Caco-2 (cell line): Measurements from ENCODE around the gene GOSR2. TPM values are rescaled to one million over a fixed set of nuclear protein-coding genes. Genes with fewer than 3 reads are reported as not detected.

ENCODE experiments used
- BruUV-seq: library from RNA; stranded (reverse); fragments of 400-500 nt; replicated peaks from 2 replicates; lab custom pipeline; 2021; lab: Mats Ljungman, UMichigan
- CTCF ChIA-PET: fragments of 300-600 bp; sonication (Branson Sonifier 250); formaldehyde crosslinking; loops from one replicate; lab custom pipeline; 2022; ENCODE audit warnings: antibody characterized with exemption; lab: Charles Lee
- POLR2A ChIA-PET: fragments of 300-600 bp; sonication (Branson Sonifier 250); formaldehyde crosslinking; loops from one replicate; lab custom pipeline; 2022; ENCODE audit warnings: antibody characterized with exemption; lab: Charles Lee
- DNase-seq, 2 experiments: peaks; one replicate each; pipeline versions ENCODE4 v3.0.0 to v3.0.0-alpha.2; 2020 to 2022
- H3K27me3 ChIP-seq: replicated peaks from 2 replicates; pipeline ENCODE4 v1.6.0; 2011; ENCODE audit warnings: low read length; ENCODE audit not compliant: control insufficient read depth, insufficient read depth
- H3K36me3 ChIP-seq: 2 replicates; pipeline ENCODE4 v1.5.1; 2011; ENCODE audit warnings: low read length; ENCODE audit not compliant: control insufficient read depth, insufficient read depth
- H3K4me1 ChIP-seq: fragments of 250-450 bp; sonication (Bioruptor Pico); 2 replicates; pipeline ENCODE4 v1.5.1; 2020; ENCODE audit warnings: mild to moderate bottlenecking
- H3K4me3 ChIP-seq: 2 replicates; pipeline ENCODE4 v1.5.1; 2011; ENCODE audit warnings: low read depth, mild to moderate bottlenecking, control low read depth, low read length
- H3K9me3 ChIP-seq: fragments of 250-450 bp; sonication (Bioruptor Pico); 2 replicates; pipeline ENCODE4 v1.5.1; 2020; ENCODE audit warnings: mild to moderate bottlenecking, moderate library complexity
- H3K27ac Mint-ChIP-seq: one replicate; pipeline ENCODE4 v1.8.0; 2022; ENCODE audit warnings: mixed read lengths; ENCODE audit not compliant: unreplicated experiment
- H3K27me3 Mint-ChIP-seq: one replicate; pipeline ENCODE4 v1.8.0; 2022; ENCODE audit warnings: mixed read lengths; ENCODE audit not compliant: insufficient read depth, unreplicated experiment
- H3K36me3 Mint-ChIP-seq: one replicate; pipeline ENCODE4 v1.8.0; 2022; ENCODE audit warnings: mild to moderate bottlenecking, mixed read lengths; ENCODE audit not compliant: insufficient read depth, unreplicated experiment
- H3K4me1 Mint-ChIP-seq: one replicate; pipeline ENCODE4 v1.8.0; 2022; ENCODE audit warnings: low read depth, mixed read lengths; ENCODE audit not compliant: unreplicated experiment
- H3K4me3 Mint-ChIP-seq: one replicate; pipeline ENCODE4 v1.8.0; 2022; ENCODE audit warnings: mild to moderate bottlenecking, moderate library complexity, mixed read lengths; ENCODE audit not compliant: unreplicated experiment
- H3K9me3 Mint-ChIP-seq: one replicate; pipeline ENCODE4 v1.8.0; 2022; ENCODE audit warnings: mixed read lengths; ENCODE audit not compliant: unreplicated experiment
- CTCF ChIP-seq, 2 experiments: fragments of 200-600 bp in 1 of 2; IDR thresholded peaks; 1 replicate in 1 of 2; 2 replicates in 1 of 2; pipeline versions ENCODE4 v1.5.1 to v1.8.0; 2011 to 2022; ENCODE audit warnings: antibody characterized with exemption in 1 of 2, control low read depth in 1 of 2, inconsistent platforms in 1 of 2, low read depth in 1 of 2, low read length in 1 of 2, mild to moderate bottlenecking in 1 of 2, moderate library complexity in 1 of 2; ENCODE audit not compliant: insufficient read depth in 1 of 2, severe bottlenecking in 1 of 2, unreplicated experiment in 1 of 2
- intact Hi-C: fragments of 100-400 bp; cut with micrococcal nuclease; formaldehyde crosslinking; loops from one replicate; pipeline ENCODE4 v1.10.0; 2022; ENCODE audit not compliant: unreplicated experiment
- total RNA-seq: library from RNA; stranded (reverse); gene quantifications from 2 replicates; pipeline ENCODE4 v1.2.3, GENCODE V29; 2022

Gene GOSR2
- total RNA-seq, 1 experiment from 2014 or later, result 84.0 TPM

DNA sequence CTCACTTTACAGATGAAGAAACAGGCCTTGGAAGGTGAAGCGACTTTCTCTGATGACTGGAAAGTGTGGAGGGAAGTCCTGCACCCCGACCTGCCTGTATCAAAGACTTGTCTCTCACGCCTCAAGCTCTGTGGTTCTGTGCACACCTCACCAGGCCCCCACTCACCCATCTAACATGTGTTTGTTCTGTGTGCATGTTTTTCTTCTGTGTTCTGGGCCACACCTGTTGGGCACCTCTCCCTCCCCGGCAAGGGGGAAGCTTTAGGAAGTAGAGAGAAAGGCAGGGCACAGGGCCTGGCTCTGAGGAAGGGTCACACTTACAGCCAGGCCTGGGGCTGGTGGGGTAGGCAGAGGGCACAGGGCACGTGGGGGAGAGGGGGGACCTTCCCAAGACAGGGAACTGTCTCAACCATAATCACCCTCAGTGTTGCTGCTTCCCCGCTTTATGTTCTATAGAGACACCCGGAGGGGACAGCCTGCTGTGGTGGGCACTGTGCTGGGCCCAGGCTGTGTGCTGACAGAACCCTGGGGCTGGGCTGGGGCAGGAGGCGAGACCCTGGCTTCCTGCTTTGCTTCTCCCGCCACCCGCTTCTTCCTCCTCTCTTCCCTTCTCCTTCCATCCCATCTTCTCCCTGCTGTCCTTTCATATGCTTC is 48.8 kb downstream of the GOSR2 start:
- no TSS peak for BruUV-seq

GRCh38 chr17:46972346-46972745 is 49.4 kb downstream of the GOSR2 start:
- no peak for TF ChIP-seq CTCF (IDR thresholded peaks at IDR 0.05; ENCODE audit: insufficient read depth in 1 of 2, low read depth in 1 of 2, low read length in 1 of 2, severe bottlenecking in 1 of 2, unreplicated experiment in 1 of 2)
- Mint-ChIP-seq H3K9me3 (no peaks in the 10 kb centered on the region), H3K36me3 (no peaks in the 10 kb centered on the region), H3K4me3 (no peak overlapping the region), H3K4me1 (peaks cover 6% of the 10 kb centered on the region), H3K27me3 (peaks cover 37% of the 10 kb centered on the region), H3K27ac (no peak overlapping the region)
- BruUV-seq, result no TSS peak
- CTCF ChIA-PET, result no interaction called here
- intact Hi-C loops, result no loop called here
- no peak for DNase-seq
- no peak overlapping the region for H3K4me3 ChIP-seq
- H3K27me3 ChIP-seq, result peaks cover 4% of the 10 kb centered on the region
- H3K36me3 ChIP-seq, result no peaks in the 10 kb centered on the region
- no peaks in the 10 kb centered on the region for H3K9me3 ChIP-seq
- POLR2A ChIA-PET, result no interaction called here
- H3K4me1 ChIP-seq, result no peaks in the 10 kb centered on the region

More for the DNA sequence above, 48.8 kb downstream of the GOSR2 start:
- no peak for DNase-seq
- Histone ChIP-seq H3K4me1 (no peaks in the 10 kb centered on the region), H3K4me3 (no peak overlapping the region), H3K27me3 (peaks cover 2% of the 10 kb centered on the region), H3K9me3 (no peaks in the 10 kb centered on the region), H3K36me3 (no peaks in the 10 kb centered on the region)
- Mint-ChIP-seq H3K4me1 (peaks cover 6% of the 10 kb centered on the region), H3K4me3 (no peak overlapping the region), H3K9me3 (no peaks in the 10 kb centered on the region), H3K27ac (no peak overlapping the region), H3K27me3 (peaks cover 38% of the 10 kb centered on the region), H3K36me3 (no peaks in the 10 kb centered on the region)
- POLR2A ChIA-PET, result no interaction called here
- TF ChIP-seq CTCF (IDR thresholded peaks at IDR 0.05; ENCODE audit: insufficient read depth in 1 of 2, low read depth in 1 of 2, low read length in 1 of 2, severe bottlenecking in 1 of 2, unreplicated experiment in 1 of 2), result no peak
- CTCF ChIA-PET, result no interaction called here
- intact Hi-C loops, result no loop called here

GRCh38 chr17:46974086-46974485 is 51.1 kb downstream of the GOSR2 start:
- POLR2A ChIA-PET, result no interaction called here
- BruUV-seq, result no TSS peak
- Mint-ChIP-seq H3K9me3 (no peaks in the 10 kb centered on the region), H3K27me3 (peaks cover 40% of the 10 kb centered on the region), H3K4me1 (peaks cover 6% of the 10 kb centered on the region), H3K4me3 (no peak overlapping the region), H3K36me3 (no peaks in the 10 kb centered on the region), H3K27ac (no peak overlapping the region)
- intact Hi-C loops, result no loop called here
- no peak for DNase-seq
- Histone ChIP-seq H3K36me3 (no peaks in the 10 kb centered on the region), H3K4me3 (no peak overlapping the region), H3K9me3 (no peaks in the 10 kb centered on the region), H3K4me1 (peaks cover 4% of the 10 kb centered on the region; the same call in 1 of the 2 replicates), H3K27me3 (peaks cover 7% of the 10 kb centered on the region)
- TF ChIP-seq CTCF (IDR thresholded peaks at IDR 0.05; ENCODE audit: insufficient read depth in 1 of 2, low read depth in 1 of 2, low read length in 1 of 2, severe bottlenecking in 1 of 2, unreplicated experiment in 1 of 2), result no peak
- CTCF ChIA-PET, result interaction anchor here (0.6 kb wide), 1 partner anchor 74 kb away, joined by 3 read pairs; no protein-coding TSS in a partner anchor
